ENCODE data around the gene ZNF320. TPM values are rescaled to one million over a fixed set of nuclear protein-coding genes. Genes with fewer than 3 reads are reported as not detected.
"Not testable (repeated sequence)": the region's sequence is repeated elsewhere in the genome, so short reads cannot be mapped to it uniquely, and the experiment has no call there.

ZNF320 gene
- total RNA-seq, 1 experiment from 2014 or later: 25.4 TPM

DNA sequence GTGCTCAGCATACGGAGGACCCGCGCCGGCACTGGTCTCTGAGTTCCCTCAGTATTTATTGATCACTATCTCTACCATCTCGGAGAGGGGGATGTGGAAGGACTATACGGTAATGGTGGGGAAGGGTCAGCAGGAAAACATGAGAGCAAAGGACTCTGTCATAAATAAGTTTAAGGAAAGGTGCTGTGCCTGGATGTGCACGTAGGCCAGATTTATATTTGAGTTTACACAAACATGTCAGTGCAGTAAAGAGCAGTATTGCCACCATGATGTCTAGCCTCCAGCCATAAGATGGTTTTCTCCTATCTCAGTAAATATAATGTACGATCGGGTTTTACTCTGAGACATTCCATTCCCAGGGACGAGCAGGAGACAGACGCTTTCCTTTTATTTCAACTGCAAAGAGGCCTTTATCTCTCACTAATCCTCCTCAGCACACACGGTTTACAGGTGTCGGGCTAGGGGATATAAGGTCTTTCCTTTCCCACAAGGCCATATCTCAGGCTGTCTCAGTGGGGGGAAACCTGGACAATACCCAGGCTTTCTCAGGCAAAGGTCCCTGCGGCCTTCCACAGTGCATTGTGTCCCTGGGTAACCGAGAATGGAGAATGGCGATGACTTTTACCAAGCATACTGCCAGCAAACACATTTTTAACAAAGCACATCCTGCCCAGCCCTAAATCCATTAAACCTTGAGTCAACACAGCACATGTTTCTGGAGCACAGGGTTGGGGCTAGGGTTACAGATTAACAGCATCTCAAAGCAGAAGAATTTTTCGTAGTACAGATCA, 47.5 kb upstream of the ZNF320 start:
- POLR2A ChIA-PET; ATAC-seq; H3K27me3 Mint-ChIP-seq (ENCODE audit: low read depth); DNase-seq (ENCODE audit: low spot score): not testable (repeated sequence)
- CTCF ChIA-PET: interaction anchor here (1.3 kb wide), 2 partner anchors 18 to 49 kb away, joined by 3 to 5 read pairs; partner anchors contain the start of gene ZNF816
- TF ChIP-seq GABPB1 (CRISPR knock-in tag; IDR thresholded peaks at IDR 0.05): 0 out of 2 replicates have a peak, but pooled peaks have one; percentile 36
- peaks cover 43% of the 10 kb centered on the region for H3K4me1 Mint-ChIP-seq
- H3K36me3 Mint-ChIP-seq: peaks cover 18% of the 10 kb centered on the region
- peaks cover 11% of the 10 kb centered on the region for H3K9me3 Mint-ChIP-seq
- H3K27ac Mint-ChIP-seq: peak overlapping the region; percentile 78
- peak overlapping the region; percentile 83 for H3K4me3 Mint-ChIP-seq

DNA sequence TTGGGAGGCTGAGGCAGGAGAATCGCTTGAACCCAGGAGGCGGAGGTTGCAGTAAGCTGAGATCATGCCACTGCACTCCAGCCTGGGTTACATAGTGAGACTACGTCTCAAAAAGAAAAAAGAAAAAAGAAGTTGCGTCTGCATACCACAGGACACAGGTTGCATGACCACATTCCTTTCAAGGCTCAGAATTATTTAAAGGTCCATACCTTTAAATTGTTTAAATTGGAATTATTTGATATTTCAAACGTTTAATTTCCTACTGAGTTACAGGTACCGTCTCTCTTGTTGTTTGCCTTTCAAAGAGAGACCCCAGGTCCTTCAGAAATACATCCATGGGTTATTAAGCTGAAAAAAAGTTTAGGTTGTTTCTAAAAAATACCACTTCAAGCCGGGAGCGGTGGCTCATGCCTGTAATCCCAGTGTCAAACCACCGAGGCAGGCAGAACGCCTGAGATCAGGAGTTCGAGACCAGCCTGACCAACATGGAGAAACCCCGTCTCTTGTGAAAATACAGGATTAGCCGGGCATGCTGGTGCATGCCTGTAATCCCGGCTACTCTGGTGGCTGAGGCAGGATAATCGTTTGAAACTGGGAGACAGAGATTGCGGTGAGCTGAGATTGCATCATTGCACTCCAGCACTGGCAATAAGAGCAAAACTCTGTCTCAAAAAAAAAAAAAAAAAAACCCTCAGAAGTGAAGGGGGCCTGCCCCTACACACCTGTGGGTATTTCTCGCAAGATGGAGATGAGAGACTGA, 46.6 kb upstream of the ZNF320 start:
- Mint-ChIP-seq H3K27ac (peak overlapping the region; percentile 79), H3K9me3 (peaks cover 5% of the 10 kb centered on the region), H3K36me3 (peaks cover 9% of the 10 kb centered on the region), H3K27me3 (ENCODE audit: low read depth) (no peaks in the 10 kb centered on the region), H3K4me1 (peaks cover 43% of the 10 kb centered on the region), H3K4me3 (peak overlapping the region; percentile 94; the same call in 1 of the 2 replicates)
- no peak for DNase-seq (ENCODE audit: low spot score)
- no peak for ATAC-seq
- ChIA-PET POLR2A (no interaction called here), CTCF (interaction anchor here (1.3 kb wide), 1 partner anchor 19 kb away, joined by 3 read pairs; the partner anchor contains the start of gene ZNF816)
- TF ChIP-seq ESRRA (CRISPR knock-in tag; IDR thresholded peaks at IDR 0.05; ENCODE audit: borderline replicate concordance): no peak
- peak; percentile 87 for TF ChIP-seq GABPB1 (CRISPR knock-in tag; IDR thresholded peaks at IDR 0.05)
- TF ChIP-seq, protein P1, sequence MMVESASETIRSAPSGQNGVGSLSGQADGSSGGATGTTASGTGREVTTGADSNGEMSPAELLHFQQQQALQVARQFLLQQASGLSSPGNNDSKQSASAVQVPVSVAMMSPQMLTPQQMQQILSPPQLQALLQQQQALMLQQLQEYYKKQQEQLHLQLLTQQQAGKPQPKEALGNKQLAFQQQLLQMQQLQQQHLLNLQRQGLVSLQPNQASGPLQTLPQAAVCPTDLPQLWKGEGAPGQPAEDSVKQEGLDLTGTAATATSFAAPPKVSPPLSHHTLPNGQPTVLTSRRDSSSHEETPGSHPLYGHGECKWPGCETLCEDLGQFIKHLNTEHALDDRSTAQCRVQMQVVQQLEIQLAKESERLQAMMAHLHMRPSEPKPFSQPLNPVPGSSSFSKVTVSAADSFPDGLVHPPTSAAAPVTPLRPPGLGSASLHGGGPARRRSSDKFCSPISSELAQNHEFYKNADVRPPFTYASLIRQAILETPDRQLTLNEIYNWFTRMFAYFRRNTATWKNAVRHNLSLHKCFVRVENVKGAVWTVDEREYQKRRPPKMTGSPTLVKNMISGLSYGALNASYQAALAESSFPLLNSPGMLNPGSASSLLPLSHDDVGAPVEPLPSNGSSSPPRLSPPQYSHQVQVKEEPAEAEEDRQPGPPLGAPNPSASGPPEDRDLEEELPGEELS (CRISPR knock-in tag; IDR thresholded peaks at IDR 0.05): no peak

DNA sequence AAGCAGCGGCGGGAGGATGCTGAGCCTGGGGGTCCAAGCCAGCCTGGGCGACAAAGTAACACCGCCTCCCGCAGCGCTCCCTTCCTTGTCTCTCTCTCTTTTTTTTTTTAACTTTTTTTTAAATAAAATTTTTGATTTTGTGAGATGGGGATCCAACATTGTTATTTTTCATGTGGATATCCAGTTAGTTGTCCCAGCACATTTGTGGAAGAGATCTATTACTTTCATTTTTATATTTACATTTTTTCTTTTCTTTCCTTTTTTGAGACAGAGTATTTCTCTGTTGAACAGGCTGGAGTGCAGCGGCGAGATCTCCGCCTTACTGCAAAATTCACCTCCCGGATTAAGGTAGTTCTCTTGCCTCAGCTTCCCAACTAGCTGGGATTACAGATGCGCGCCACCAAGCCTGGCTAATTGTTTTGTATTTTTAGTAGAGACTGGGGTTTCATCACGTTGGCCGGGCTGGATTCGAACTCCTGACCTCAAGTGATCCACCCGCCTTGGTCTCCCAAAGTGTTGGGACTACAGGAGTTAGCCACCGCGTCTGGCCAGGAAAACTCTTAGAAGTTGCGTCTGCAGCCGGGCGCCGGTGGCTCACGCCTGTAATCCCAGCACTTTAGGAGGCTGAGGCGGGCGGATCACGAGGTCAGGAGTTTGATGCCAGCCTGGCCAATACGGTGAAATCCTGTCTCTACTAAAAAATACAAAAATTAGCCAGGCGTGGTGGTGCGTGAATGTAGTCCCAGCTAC, 45.9 kb upstream of the ZNF320 start:
- DNase-seq (ENCODE audit: low spot score) (no peak), ATAC-seq (no peak)
- ChIA-PET POLR2A (no interaction called here), CTCF (interaction anchor here (1.3 kb wide), 1 partner anchor 20 kb away, joined by 3 read pairs; the partner anchor contains the start of gene ZNF816)
- Mint-ChIP-seq H3K4me1 (peaks cover 47% of the 10 kb centered on the region), H3K27me3 (ENCODE audit: low read depth) (no peaks in the 10 kb centered on the region), H3K4me3 (peak overlapping the region; percentile 94), H3K27ac (peak overlapping the region; percentile 92), H3K9me3 (peaks cover 5% of the 10 kb centered on the region), H3K36me3 (peaks cover 11% of the 10 kb centered on the region)
- TF ChIP-seq, protein P2, sequence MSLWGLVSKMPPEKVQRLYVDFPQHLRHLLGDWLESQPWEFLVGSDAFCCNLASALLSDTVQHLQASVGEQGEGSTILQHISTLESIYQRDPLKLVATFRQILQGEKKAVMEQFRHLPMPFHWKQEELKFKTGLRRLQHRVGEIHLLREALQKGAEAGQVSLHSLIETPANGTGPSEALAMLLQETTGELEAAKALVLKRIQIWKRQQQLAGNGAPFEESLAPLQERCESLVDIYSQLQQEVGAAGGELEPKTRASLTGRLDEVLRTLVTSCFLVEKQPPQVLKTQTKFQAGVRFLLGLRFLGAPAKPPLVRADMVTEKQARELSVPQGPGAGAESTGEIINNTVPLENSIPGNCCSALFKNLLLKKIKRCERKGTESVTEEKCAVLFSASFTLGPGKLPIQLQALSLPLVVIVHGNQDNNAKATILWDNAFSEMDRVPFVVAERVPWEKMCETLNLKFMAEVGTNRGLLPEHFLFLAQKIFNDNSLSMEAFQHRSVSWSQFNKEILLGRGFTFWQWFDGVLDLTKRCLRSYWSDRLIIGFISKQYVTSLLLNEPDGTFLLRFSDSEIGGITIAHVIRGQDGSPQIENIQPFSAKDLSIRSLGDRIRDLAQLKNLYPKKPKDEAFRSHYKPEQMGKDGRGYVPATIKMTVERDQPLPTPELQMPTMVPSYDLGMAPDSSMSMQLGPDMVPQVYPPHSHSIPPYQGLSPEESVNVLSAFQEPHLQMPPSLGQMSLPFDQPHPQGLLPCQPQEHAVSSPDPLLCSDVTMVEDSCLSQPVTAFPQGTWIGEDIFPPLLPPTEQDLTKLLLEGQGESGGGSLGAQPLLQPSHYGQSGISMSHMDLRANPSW (CRISPR knock-in tag; conservative IDR thresholded peaks at IDR 0.05; ENCODE audit: low read depth): no peak
- no peak for TF ChIP-seq NFATC4 (CRISPR knock-in tag; IDR thresholded peaks at IDR 0.05)
- TF ChIP-seq ZNF232 (CRISPR knock-in tag; IDR thresholded peaks at IDR 0.05): no peak
- no peak for TF ChIP-seq CBFB (CRISPR knock-in tag; IDR thresholded peaks at IDR 0.05; ENCODE audit: low read depth)
- TF ChIP-seq ZNF121 (CRISPR knock-in tag; IDR thresholded peaks at IDR 0.05): no peak
- no peak for TF ChIP-seq NR1H2 (CRISPR knock-in tag; IDR thresholded peaks at IDR 0.05)
- TF ChIP-seq, protein P3, sequence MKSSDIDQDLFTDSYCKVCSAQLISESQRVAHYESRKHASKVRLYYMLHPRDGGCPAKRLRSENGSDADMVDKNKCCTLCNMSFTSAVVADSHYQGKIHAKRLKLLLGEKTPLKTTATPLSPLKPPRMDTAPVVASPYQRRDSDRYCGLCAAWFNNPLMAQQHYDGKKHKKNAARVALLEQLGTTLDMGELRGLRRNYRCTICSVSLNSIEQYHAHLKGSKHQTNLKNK (CRISPR knock-in tag; IDR thresholded peaks at IDR 0.05): no peak
- TF ChIP-seq, protein P4, sequence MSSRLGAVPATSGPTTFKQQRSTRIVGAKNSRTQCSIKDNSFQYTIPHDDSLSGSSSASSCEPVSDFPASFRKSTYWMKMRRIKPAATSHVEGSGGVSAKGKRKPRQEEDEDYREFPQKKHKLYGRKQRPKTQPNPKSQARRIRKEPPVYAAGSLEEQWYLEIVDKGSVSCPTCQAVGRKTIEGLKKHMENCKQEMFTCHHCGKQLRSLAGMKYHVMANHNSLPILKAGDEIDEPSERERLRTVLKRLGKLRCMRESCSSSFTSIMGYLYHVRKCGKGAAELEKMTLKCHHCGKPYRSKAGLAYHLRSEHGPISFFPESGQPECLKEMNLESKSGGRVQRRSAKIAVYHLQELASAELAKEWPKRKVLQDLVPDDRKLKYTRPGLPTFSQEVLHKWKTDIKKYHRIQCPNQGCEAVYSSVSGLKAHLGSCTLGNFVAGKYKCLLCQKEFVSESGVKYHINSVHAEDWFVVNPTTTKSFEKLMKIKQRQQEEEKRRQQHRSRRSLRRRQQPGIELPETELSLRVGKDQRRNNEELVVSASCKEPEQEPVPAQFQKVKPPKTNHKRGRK (CRISPR knock-in tag; IDR thresholded peaks at IDR 0.05; ENCODE audit: borderline replicate concordance): no peak
- TF ChIP-seq, protein P5, sequence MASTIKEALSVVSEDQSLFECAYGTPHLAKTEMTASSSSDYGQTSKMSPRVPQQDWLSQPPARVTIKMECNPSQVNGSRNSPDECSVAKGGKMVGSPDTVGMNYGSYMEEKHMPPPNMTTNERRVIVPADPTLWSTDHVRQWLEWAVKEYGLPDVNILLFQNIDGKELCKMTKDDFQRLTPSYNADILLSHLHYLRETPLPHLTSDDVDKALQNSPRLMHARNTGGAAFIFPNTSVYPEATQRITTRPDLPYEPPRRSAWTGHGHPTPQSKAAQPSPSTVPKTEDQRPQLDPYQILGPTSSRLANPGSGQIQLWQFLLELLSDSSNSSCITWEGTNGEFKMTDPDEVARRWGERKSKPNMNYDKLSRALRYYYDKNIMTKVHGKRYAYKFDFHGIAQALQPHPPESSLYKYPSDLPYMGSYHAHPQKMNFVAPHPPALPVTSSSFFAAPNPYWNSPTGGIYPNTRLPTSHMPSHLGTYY (CRISPR knock-in tag; IDR thresholded peaks at IDR 0.05): no peak
- TF ChIP-seq, protein P6, sequence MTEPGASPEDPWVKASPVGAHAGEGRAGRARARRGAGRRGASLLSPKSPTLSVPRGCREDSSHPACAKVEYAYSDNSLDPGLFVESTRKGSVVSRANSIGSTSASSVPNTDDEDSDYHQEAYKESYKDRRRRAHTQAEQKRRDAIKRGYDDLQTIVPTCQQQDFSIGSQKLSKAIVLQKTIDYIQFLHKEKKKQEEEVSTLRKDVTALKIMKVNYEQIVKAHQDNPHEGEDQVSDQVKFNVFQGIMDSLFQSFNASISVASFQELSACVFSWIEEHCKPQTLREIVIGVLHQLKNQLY (CRISPR knock-in tag; IDR thresholded peaks at IDR 0.05): no peak
- TF ChIP-seq ZNF416 (CRISPR knock-in tag; IDR thresholded peaks at IDR 0.05): no peak
